Measurements from ENCODE around the gene CRX. TPM values are rescaled to one million over a fixed set of nuclear protein-coding genes. Genes with fewer than 3 reads are reported as not detected.
"Not testable (repeated sequence)": the region's sequence is repeated elsewhere in the genome, so short reads cannot be mapped to it uniquely, and the experiment has no call there.

Gene CRX
- total and polyA plus RNA-seq, 4 donors = 0.04 TPM; not detected in 3

DNA sequence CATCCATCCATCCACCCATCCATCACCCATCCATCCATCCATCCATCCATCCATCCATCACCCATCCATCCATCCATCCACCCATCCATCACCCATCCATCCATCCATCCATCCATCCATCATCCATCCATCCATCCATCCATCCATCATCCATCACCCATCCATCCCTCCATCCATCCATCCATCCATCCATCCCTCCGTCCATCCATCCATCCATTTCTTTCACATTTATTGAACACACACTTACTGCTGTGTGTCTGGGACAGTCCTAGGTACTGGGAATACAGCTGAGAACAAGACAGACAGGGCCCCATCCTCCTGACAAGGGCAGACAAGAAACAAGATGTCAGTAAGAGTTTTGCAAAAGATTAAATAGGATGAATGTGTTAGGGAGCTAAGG, 3.5 kb upstream of the CRX start:
- not testable (repeated sequence) for H3K4me3 ChIP-seq (ENCODE audit: low read depth in 1 of 3, low read length in 3 of 3); H3K36me3 ChIP-seq (ENCODE audit: control insufficient read depth in 4 of 4, insufficient read depth in 3 of 4, low read depth in 1 of 4, low read length in 3 of 4); H3K9ac ChIP-seq (ENCODE audit: low read depth in 1 of 2, low read length in 2 of 2); H3K4me1 ChIP-seq (ENCODE audit: control insufficient read depth in 4 of 4, insufficient read depth in 4 of 4, low read length in 3 of 4); H3K9me3 ChIP-seq (ENCODE audit: control insufficient read depth in 4 of 4, low read length in 3 of 4); H3K27me3 ChIP-seq (ENCODE audit: control insufficient read depth in 4 of 4, insufficient read depth in 4 of 4, low read length in 3 of 4); H3K27ac ChIP-seq (ENCODE audit: low read depth in 1 of 2, low read length in 2 of 2); DNase-seq (ENCODE audit: low spot score)
- 92% methylated on average over 1 of the region's 1 CpG for WGBS

DNA sequence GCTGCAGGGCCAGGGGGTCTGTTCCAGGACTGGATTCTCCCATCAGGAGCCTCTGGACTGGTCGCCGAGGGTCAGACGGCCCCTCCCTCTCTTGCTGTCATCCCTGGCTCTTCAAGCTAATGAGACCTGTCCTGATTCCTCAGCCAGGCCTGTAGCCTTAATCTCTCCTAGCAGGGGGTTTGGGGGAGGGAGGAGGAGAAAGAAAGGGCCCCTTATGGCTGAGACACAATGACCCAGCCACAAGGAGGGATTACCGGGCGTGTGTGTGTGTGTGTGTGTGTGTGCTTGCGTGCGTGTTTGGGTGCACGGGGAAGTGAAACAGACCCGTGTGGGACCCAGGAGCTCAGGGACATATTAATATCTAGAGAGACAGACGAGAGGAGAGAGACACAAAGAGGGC, 1.9 kb upstream of the CRX start:
- no peak overlapping the region for H3K27ac ChIP-seq (ENCODE audit: low read depth in 1 of 2, low read length in 2 of 2)
- DNase-seq (ENCODE audit: low spot score) = no peak
- H3K27me3 ChIP-seq (ENCODE audit: control insufficient read depth in 4 of 4, insufficient read depth in 4 of 4, low read length in 3 of 4) = peaks cover 0 to 4% (median 1%) of the 10 kb centered on the region in 4 donors
- H3K9me3 ChIP-seq (ENCODE audit: control insufficient read depth in 4 of 4, low read length in 3 of 4) = no peaks in the 10 kb centered on the region
- no peak overlapping the region for H3K9ac ChIP-seq (ENCODE audit: low read depth in 1 of 2, low read length in 2 of 2)
- no peaks in the 10 kb centered on the region for H3K4me1 ChIP-seq (ENCODE audit: control insufficient read depth in 4 of 4, insufficient read depth in 4 of 4, low read length in 3 of 4)
- TF ChIP-seq GABPA (IDR thresholded peaks at IDR 0.05 in 1 of 2, conservative IDR thresholded peaks at IDR 0.05 in 1 of 2) = no peak
- no peak for TF ChIP-seq TAF1 (conservative IDR thresholded peaks at IDR 0.05)
- TF ChIP-seq, protein P1, sequence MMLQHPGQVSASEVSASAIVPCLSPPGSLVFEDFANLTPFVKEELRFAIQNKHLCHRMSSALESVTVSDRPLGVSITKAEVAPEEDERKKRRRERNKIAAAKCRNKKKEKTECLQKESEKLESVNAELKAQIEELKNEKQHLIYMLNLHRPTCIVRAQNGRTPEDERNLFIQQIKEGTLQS (IDR thresholded peaks at IDR 0.05) = no peak
- TF ChIP-seq NR2F2 (IDR thresholded peaks at IDR 0.05) = no peak
- TF ChIP-seq, protein P2, sequence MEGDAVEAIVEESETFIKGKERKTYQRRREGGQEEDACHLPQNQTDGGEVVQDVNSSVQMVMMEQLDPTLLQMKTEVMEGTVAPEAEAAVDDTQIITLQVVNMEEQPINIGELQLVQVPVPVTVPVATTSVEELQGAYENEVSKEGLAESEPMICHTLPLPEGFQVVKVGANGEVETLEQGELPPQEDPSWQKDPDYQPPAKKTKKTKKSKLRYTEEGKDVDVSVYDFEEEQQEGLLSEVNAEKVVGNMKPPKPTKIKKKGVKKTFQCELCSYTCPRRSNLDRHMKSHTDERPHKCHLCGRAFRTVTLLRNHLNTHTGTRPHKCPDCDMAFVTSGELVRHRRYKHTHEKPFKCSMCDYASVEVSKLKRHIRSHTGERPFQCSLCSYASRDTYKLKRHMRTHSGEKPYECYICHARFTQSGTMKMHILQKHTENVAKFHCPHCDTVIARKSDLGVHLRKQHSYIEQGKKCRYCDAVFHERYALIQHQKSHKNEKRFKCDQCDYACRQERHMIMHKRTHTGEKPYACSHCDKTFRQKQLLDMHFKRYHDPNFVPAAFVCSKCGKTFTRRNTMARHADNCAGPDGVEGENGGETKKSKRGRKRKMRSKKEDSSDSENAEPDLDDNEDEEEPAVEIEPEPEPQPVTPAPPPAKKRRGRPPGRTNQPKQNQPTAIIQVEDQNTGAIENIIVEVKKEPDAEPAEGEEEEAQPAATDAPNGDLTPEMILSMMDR (IDR thresholded peaks at IDR 0.05; ENCODE audit: low read depth, low read length, missing input control) = no peak
- no peak for TF ChIP-seq SP1 (IDR thresholded peaks at IDR 0.05)
- TF ChIP-seq, protein P3, sequence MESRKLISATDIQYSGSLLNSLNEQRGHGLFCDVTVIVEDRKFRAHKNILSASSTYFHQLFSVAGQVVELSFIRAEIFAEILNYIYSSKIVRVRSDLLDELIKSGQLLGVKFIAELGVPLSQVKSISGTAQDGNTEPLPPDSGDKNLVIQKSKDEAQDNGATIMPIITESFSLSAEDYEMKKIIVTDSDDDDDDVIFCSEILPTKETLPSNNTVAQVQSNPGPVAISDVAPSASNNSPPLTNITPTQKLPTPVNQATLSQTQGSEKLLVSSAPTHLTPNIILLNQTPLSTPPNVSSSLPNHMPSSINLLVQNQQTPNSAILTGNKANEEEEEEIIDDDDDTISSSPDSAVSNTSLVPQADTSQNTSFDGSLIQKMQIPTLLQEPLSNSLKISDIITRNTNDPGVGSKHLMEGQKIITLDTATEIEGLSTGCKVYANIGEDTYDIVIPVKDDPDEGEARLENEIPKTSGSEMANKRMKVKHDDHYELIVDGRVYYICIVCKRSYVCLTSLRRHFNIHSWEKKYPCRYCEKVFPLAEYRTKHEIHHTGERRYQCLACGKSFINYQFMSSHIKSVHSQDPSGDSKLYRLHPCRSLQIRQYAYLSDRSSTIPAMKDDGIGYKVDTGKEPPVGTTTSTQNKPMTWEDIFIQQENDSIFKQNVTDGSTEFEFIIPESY (IDR thresholded peaks at IDR 0.05) = no peak
- no peak for TF ChIP-seq HNF4G (IDR thresholded peaks at IDR 0.05)
- TF ChIP-seq FOXA2 (IDR thresholded peaks at IDR 0.05) = no peak
- TF ChIP-seq, protein P4, sequence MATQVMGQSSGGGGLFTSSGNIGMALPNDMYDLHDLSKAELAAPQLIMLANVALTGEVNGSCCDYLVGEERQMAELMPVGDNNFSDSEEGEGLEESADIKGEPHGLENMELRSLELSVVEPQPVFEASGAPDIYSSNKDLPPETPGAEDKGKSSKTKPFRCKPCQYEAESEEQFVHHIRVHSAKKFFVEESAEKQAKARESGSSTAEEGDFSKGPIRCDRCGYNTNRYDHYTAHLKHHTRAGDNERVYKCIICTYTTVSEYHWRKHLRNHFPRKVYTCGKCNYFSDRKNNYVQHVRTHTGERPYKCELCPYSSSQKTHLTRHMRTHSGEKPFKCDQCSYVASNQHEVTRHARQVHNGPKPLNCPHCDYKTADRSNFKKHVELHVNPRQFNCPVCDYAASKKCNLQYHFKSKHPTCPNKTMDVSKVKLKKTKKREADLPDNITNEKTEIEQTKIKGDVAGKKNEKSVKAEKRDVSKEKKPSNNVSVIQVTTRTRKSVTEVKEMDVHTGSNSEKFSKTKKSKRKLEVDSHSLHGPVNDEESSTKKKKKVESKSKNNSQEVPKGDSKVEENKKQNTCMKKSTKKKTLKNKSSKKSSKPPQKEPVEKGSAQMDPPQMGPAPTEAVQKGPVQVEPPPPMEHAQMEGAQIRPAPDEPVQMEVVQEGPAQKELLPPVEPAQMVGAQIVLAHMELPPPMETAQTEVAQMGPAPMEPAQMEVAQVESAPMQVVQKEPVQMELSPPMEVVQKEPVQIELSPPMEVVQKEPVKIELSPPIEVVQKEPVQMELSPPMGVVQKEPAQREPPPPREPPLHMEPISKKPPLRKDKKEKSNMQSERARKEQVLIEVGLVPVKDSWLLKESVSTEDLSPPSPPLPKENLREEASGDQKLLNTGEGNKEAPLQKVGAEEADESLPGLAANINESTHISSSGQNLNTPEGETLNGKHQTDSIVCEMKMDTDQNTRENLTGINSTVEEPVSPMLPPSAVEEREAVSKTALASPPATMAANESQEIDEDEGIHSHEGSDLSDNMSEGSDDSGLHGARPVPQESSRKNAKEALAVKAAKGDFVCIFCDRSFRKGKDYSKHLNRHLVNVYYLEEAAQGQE (IDR thresholded peaks at IDR 0.05) = no peak
- TF ChIP-seq RXRA (IDR thresholded peaks at IDR 0.05) = no peak
- 12% methylated on average over 10 of the region's 10 CpGs for WGBS
- H3K4me3 ChIP-seq (ENCODE audit: low read depth in 1 of 3, low read length in 3 of 3) = no peak overlapping the region
- no peaks in the 10 kb centered on the region for H3K36me3 ChIP-seq (ENCODE audit: control insufficient read depth in 4 of 4, insufficient read depth in 3 of 4, low read depth in 1 of 4, low read length in 3 of 4)
